SH-SY5Y (cell line): ENCODE measurements around the gene LATS1.

Source experiments
- GATA2 ChIP-seq: IDR thresholded peaks from 2 replicates; pipeline ENCODE4 v1.6.1; 2011; ENCODE audit warnings: mild to moderate bottlenecking, low read depth, low read length
- GATA3 ChIP-seq: IDR thresholded peaks from 2 replicates; pipeline ENCODE4 v1.6.1; 2011; ENCODE audit warnings: low read depth, mild to moderate bottlenecking, low read length, moderate library complexity

Gene LATS1

GRCh38 chr6:149642829-149643580, 74.9 kb downstream of the LATS1 start:
- TF ChIP-seq GATA3: no peak
- no peak for TF ChIP-seq GATA2

DNA sequence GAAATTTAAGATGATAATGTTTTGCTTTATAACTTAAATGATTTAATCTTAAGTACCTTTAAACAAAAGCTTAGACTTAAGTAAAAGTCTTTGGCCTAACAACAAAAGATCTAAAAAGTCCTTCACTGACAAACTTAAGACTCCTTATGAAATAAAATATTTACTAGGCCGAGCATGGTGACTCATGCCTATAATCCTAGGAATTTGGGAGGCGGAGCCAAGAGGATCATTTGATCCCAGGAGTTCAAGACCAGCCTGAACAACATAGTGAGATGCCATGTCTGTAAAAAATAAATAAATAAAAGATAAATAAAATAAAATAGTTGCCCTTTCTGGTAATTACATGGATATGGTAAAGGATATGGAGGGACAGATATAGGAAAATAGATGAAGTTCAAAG, 81.8 kb downstream of the LATS1 start:
- TF ChIP-seq GATA2 (no peak), GATA3 (no peak)

DNA sequence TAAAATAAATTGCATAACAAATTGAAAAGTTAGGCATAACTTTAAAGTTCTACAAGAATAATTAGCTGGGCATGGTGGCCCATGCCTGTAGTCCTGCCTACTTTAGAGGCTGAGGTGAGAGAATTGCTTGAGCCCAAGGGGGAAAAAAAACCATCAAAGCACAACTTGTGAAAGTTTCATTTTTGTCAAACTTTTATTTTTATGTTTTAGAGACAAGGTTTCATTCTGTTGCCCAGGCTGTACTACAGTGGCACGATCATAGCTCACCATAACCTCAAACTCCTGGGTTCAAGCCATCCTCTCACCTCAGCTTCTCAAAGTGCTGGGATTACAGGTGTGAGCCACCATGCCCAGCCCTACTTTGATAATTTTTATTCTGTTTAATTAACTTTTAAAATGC, 83.6 kb downstream of the LATS1 start:
- TF ChIP-seq GATA2 (no peak), GATA3 (no peak)

DNA sequence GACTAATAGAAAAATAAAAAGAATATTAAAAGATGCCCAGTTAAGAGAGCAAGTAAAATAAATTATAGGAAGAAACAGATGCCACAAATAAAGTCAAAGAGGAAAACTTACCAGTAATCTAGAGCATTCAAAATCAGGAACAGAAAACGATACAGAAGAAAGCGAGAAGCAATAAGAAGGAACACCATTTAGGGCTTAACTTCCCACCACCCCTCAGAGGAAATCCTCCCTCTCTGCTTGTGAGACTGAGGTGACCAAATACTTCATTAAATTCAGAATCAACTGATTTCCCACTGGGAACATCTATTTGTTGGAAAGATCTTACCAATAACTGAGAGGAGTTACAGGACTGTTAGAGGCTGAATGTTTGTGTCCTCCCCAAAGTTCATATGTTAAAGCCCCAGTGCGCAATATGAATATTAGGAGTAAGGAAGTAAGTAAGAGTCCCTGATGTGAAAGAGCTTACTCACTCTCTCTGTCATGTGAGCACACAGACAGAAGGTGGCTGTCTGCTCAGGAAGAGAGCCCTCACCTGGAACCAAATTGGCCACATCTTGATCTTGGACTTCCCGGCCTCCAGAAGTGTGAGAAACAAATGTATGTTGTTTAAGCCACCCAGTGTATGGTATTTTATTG, 88.9 kb downstream of the LATS1 start:
- TF ChIP-seq GATA3 (no peak), GATA2 (no peak)

DNA sequence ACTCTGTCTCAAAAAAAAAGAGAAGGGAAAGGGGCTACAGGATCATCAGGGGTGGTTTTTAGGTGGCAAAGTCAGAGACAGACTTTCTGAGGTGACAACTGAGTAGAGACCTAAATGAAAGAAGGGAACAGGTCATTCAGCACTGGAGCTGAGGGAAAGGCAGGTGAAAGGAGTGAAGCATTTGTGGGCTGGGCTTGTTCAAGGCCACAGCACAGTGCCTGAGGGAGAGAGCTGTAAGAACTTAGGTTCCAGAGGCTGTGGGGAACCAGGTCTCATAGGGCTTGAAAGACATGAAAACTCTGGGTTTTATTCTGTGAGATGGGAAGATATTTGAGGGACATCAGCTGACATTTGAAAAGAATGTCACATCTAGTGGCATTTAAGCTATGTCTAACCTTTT, 90.2 kb downstream of the LATS1 start:
- TF ChIP-seq GATA3 (no peak), GATA2 (no peak)

DNA sequence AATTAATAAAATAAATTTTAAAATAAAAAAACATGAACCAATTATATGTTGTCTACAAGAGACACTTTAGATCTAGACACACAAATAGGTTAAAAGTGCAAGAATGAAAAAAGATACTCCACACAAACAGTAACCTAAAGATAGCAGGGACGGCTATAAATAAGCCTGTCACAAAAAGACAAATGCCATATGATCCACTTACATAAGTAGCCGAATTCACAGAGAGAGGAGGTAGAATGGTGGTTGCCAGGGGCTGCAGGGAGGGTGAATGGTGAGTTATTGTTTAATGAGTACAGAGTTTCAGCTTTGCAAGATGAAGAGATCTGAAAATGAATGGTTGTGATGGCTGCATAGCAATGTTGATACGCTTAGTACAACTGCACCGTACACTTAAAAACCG, 102.1 kb downstream of the LATS1 start:
- TF ChIP-seq GATA2 (no peak), GATA3 (no peak)

- no peak for TF ChIP-seq GATA3
- TF ChIP-seq GATA2: no peak
These were observed 103.6 kb downstream of the LATS1 start for GRCh38 chr6:149614337-149614736.

GRCh38 chr6:149608381-149608982, 109.4 kb downstream of the LATS1 start:
- TF ChIP-seq GATA2 (no peak), GATA3 (no peak)
